Renal pelvis (tissue), 4 donors: ENCODE measurements around the gene RPL41. TPM values are rescaled to one million over a fixed set of nuclear protein-coding genes. Genes with fewer than 3 reads are reported as not detected.

Experiments used
- DNase-seq: peaks from one replicate; pipeline ENCODE4 v3.0.0-alpha.2; 2013
- polyA plus RNA-seq, 3 donors: library from polyadenylated mRNA; unstranded; fragments of 120-200 nt; gene quantifications; one replicate each; pipeline ENCODE4 v1.2.1, GENCODE V29; 2013; ENCODE audit not compliant: insufficient read length in 3 of 3

Gene RPL41
- polyA plus RNA-seq, 3 donors = 4,623 to 5,799 (median 4,745) TPM

- DNase-seq = no peak
Measured at GRCh38 chr12:56118688-56119357, 2.4 kb downstream of the RPL41 start.

DNA sequence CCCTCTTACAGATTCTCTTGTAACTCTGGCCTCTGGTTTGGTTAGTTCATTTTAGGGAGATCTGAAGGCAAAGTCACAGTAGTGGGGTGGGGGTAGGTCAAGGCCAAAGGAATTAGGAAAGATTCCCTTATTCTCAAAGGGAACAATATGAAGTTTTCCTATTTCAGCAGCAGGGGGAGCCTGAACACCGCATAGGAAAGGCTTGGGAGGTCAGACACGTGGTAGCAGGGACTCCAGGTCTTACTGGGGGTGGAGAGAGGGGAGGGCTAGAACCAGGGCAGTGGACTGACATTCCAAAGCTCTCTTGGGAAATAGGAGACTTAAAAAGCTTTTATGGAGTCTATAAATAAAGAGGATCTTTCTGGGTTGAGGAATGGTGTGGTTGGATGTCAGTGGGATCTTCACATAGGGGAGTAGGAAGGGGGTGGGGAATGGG, 2.9 kb downstream of the RPL41 start:
- DNase-seq = peak; percentile 92

- DNase-seq = no peak
Measured at GRCh38 chr12:56120158-56120846, 3.9 kb downstream of the RPL41 start.

- no peak for DNase-seq
Measured at GRCh38 chr12:56121204-56121870, 4.9 kb downstream of the RPL41 start.

DNA sequence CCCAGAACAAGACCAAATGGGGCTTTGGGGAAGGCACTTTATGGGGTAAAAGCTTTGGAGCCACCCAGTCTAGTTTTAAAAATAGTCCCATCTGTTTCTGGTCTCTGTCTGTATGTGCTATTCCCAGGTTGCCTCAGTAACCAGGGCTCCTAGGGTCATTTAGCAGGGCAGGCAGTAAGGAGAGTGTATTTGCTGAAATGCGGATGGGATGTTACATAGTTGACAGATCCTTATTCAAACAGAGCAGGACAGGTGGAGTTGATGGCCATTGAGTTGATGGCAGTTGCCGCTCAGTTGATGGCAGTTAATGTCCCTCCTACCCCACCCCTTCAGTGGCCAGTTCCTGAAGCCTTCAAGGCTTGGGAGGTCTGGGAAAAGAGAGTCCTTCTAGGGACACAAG, 6.2 kb downstream of the RPL41 start:
- no peak for DNase-seq

GRCh38 chr12:56124133-56124532, 7.7 kb downstream of the RPL41 start:
- DNase-seq = no peak

- DNase-seq = no peak
Measured at GRCh38 chr12:56126732-56127239, 10.4 kb downstream of the RPL41 start.

DNA sequence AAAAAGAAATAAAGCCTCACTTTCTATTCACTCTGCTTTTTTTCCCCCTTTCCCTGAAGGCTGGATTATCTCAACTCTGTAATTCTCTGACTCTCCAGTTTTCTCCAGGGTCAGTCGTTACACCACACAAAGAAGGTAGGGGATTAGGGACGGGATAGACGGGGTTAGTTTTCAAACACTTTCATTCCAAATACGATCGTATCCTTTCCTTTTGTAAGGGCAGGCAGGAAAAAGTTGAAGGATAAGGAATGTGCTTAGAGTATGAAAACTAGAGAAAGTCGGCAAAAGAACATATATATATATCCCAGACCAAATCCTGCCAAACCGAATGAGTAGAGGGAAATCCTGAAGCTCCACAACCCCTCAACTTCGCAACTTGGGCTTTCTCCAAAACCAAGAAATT, 11.1 kb downstream of the RPL41 start:
- no peak for DNase-seq

GRCh38 chr12:56127888-56128669, 11.6 kb downstream of the RPL41 start, which contains the start of gene ESYT1:
Gene ESYT1, plus strand, starts transcription at chr12:56128267. Its CDS starts 53 bp downstream, at chr12:56128320.
- peak; percentile 100 for DNase-seq

GRCh38 chr12:56128670-56129205, 12.3 kb downstream of the RPL41 start:
- no peak for DNase-seq

- no peak for DNase-seq
Measured at GRCh38 chr12:56129206-56129941, 12.9 kb downstream of the RPL41 start.

GRCh38 chr12:56129942-56130495, 13.6 kb downstream of the RPL41 start:
- no peak for DNase-seq

DNA sequence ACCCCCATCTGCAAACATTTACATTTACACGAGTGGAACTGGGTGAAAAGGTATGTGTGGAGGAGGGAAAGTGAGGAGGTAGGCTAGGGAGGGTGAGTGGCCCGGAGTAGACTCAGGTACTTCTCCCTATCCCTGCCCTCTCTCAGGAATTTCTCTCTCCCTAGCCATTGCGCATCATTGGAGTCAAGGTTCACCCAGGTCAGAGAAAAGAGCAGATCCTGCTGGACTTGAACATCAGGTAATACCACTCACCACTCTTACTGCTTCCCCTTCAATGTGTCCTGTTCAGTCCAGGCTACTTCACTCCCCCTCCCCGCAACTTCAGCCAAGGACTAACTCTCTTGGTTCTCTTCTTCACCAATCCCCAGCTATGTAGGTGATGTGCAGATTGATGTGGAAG, 14.4 kb downstream of the RPL41 start:
- no peak for DNase-seq

- DNase-seq = no peak
Measured at GRCh38 chr12:56134897-56135296, 18.5 kb downstream of the RPL41 start.

DNA sequence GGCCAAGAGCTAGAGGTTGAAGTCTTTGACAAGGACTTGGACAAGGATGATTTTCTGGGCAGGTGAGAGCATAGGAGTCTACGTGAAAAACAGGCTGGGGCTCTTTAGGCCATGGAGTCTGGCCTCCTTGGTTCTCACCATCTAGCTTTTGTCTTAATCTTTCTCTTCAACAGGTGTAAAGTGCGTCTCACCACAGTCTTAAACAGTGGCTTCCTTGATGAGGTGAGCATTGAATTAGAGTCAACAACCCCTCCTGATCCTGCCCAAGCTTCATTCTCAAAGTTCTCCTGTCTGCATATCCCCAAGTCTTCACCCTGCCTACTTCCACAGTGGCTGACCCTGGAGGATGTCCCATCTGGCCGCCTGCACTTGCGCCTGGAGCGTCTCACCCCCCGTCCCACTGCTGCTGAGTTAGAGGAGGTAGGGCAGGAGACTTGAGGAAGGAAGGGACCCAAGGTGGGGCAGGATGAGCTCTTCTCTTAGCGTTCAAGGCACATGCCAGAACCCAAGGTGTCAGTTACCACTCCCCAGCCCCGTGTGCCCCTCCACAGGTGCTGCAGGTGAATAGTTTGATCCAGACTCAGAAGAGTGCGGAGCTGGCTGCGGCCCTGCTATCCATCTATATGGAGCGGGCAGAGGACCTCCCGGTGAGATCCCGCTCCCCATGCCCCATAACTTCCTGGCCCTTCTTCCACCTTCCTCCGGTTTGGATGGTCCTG, 21.6 kb downstream of the RPL41 start:
- no peak for DNase-seq

DNA sequence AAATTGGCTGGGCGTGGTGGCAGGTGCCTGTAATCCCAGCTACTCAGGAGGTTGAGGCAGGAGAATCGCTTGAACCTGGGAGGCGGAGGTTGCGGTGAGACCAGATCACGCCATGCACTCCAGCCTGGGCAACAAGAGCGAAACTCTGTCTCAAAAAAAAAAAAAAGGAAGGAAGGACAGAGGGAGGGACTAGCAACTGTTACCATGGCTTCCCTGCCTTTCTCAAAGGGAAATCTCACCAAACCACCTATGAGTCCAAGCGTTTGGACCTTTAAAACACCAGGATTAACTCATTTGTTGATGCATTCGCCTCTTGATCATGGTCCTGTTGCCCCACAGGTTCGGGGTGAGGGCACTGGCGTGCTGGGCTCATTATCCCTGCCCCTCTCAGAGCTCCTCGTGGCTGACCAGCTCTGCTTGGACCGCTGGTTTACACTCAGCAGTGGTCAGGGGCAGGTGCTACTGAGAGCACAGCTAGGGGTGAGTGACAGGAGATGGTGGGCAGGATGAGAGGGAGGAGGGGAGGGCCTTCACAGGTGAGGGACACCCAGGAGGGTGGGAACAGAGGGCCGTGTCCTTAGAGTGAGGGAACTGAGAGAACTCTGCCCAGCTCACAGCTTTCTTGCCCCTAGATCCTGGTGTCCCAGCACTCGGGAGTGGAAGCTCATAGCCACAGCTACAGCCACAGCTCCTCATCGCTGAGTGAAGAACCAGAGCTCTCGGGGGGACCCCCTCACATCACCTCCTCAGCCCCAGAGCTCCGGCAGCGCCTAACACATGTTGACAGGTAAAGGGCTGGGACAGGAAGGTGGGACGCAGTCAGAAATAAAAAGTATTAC, 25.7 kb downstream of the RPL41 start:
- no peak for DNase-seq

DNA sequence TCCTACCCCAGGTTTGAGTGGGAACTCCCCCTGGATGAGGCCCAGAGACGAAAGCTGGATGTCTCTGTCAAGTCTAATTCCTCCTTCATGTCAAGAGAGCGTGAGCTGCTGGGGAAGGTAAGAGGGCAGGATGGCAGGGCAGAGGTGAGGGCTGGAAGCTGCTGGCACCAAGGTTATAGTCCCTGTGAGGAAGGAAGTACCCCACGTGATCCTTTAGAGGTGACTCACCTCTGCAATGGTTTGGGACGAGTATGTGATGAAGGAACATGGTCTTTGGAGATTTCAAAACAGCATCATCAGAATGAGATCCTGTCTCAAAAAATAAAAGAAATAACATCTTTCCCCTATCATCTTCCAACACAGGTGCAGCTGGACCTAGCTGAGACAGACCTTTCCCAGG, 26.8 kb downstream of the RPL41 start:
- DNase-seq = no peak

GRCh38 chr12:56143870-56144269, 27.4 kb downstream of the RPL41 start:
- no peak for DNase-seq

GRCh38 chr12:56145217-56145616, 28.8 kb downstream of the RPL41 start:
- DNase-seq = no peak
